HTERT RPE-1 (cell line): ENCODE data around the gene CCDC47.
"Not testable (repeated sequence)": the region's sequence is repeated elsewhere in the genome, so short reads cannot be mapped to it uniquely, and the experiment has no call there.

Experiments
- in situ Hi-C: fragments of 300-500 bp; cut with MboI; formaldehyde crosslinking; loops from 4 replicates; pipeline ENCODE4 v1.14.3; 2020; ENCODE audit warnings: low sequenced_read_pairs

CCDC47 gene

GRCh38 chr17:63773272-63774140 is at the start of gene CCDC47:
CCDC47 (minus strand) TSS chr17:63773597; CDS start chr17:63766175, 7,422 bp downstream.
- in situ Hi-C loops = no loop called here

- in situ Hi-C loops = no loop called here
These were observed 49.1 kb upstream of the CCDC47 start for GRCh38 chr17:63822537-63822936.

- in situ Hi-C loops = no loop called here
These were observed 48.4 kb upstream of the CCDC47 start for GRCh38 chr17:63821804-63822203.

GRCh38 chr17:63820963-63821561 is 47.7 kb upstream of the CCDC47 start:
- in situ Hi-C loops = no loop called here

GRCh38 chr17:63819585-63820537 is 46.5 kb upstream of the CCDC47 start:
- in situ Hi-C loops = no loop called here

- in situ Hi-C loops = no loop called here
These were observed 45.7 kb upstream of the CCDC47 start for GRCh38 chr17:63819131-63819530.

GRCh38 chr17:63817736-63818385 is 44.5 kb upstream of the CCDC47 start:
- in situ Hi-C loops = no loop called here

- in situ Hi-C loops = no loop called here
These were observed 43.3 kb upstream of the CCDC47 start for GRCh38 chr17:63816669-63817068.

- in situ Hi-C loops = no loop called here
These were observed 42.7 kb upstream of the CCDC47 start for GRCh38 chr17:63816123-63816522.

GRCh38 chr17:63809970-63810369 is 36.6 kb upstream of the CCDC47 start:
- in situ Hi-C loops = no loop called here

GRCh38 chr17:63805591-63805990 is 32.2 kb upstream of the CCDC47 start:
- in situ Hi-C loops = no loop called here

GRCh38 chr17:63804328-63804727 is 30.9 kb upstream of the CCDC47 start:
- in situ Hi-C loops = no loop called here

GRCh38 chr17:63800783-63801182 is 27.4 kb upstream of the CCDC47 start:
- in situ Hi-C loops = no loop called here

GRCh38 chr17:63798572-63799106 is 25.2 kb upstream of the CCDC47 start:
- in situ Hi-C loops = no loop called here

- in situ Hi-C loops = not testable (repeated sequence)
These were observed 23.0 kb upstream of the CCDC47 start for GRCh38 chr17:63796375-63796774.

GRCh38 chr17:63792055-63792729 is 18.8 kb upstream of the CCDC47 start:
- in situ Hi-C loops = no loop called here

- in situ Hi-C loops = no loop called here
These were observed 16.7 kb upstream of the CCDC47 start for GRCh38 chr17:63790057-63790456.

- in situ Hi-C loops = no loop called here
These were observed 13.7 kb upstream of the CCDC47 start for GRCh38 chr17:63786971-63787711.

GRCh38 chr17:63786117-63786516 is 12.7 kb upstream of the CCDC47 start:
- in situ Hi-C loops = no loop called here
